Upper lobe of right lung (tissue), 1 donor: Measurements from ENCODE around the gene CCT5. TPM values are rescaled to one million over a fixed set of nuclear protein-coding genes. Genes with fewer than 3 reads are reported as not detected.

ENCODE experiments used
- ATAC-seq: fragments of 200-7000 bp; cut with Tn5 transposase; one replicate; pipeline ENCODE4 v1.9.1; 2020; ENCODE audit warnings: mild to moderate bottlenecking, moderate library complexity
- DNase-seq: peaks from one replicate; pipeline ENCODE4 v3.0.0-alpha.2; 2020
- H3K27ac ChIP-seq: fragments of 200-600 bp; one replicate; pipeline ENCODE4 v1.8.0; 2022
- H3K27me3 ChIP-seq: fragments of 200-600 bp; one replicate; pipeline ENCODE4 v1.8.0; 2022; ENCODE audit warnings: mild to moderate bottlenecking
- H3K36me3 ChIP-seq: fragments of 200-600 bp; one replicate; pipeline ENCODE4 v1.8.0; 2022
- H3K4me1 ChIP-seq: fragments of 200-600 bp; one replicate; pipeline ENCODE4 v1.8.0; 2022
- H3K4me3 ChIP-seq: fragments of 200-600 bp; one replicate; pipeline ENCODE4 v1.8.0; 2022; ENCODE audit warnings: mild to moderate bottlenecking
- H3K9me3 ChIP-seq: fragments of 200-600 bp; one replicate; pipeline ENCODE4 v1.8.0; 2022
- CTCF ChIP-seq: fragments of 200-600 bp; IDR thresholded peaks from one replicate; pipeline ENCODE4 v1.8.0; 2022; ENCODE audit warnings: antibody characterized with exemption
- intact Hi-C: fragments of 100-400 bp; cut with DNase I; formaldehyde crosslinking; loops from one replicate; pipeline ENCODE4 v1.11.0; 2022
- total RNA-seq: library from RNA; stranded (reverse); fragmentation: NEBNext Ultra II Directional; extraction: Animal tissue kit (Norgen Biotek cat#: 25700); gene quantifications from one replicate; pipeline ENCODE4 v1.2.1, GENCODE V29; 2021
- donor health status: DM: no; HTN: yes; CAD: no; lungs with severe emphysema.

The CCT5 gene
- total RNA-seq, 1 donor from 2014 or later: 119 TPM

GRCh38 chr5:10264604-10265003 lies 14.5 kb downstream of the CCT5 start:
- no peak for TF ChIP-seq CTCF
- intact Hi-C loops: no loop called here
- no peak overlapping the region for H3K27ac ChIP-seq
- H3K36me3 ChIP-seq: peaks cover 64% of the 10 kb centered on the region
- no peak overlapping the region for H3K4me3 ChIP-seq
- H3K9me3 ChIP-seq: no peaks in the 10 kb centered on the region
- no peak for DNase-seq
- no peaks in the 10 kb centered on the region for H3K27me3 ChIP-seq
- no peaks in the 10 kb centered on the region for H3K4me1 ChIP-seq
- no peak for ATAC-seq

GRCh38 chr5:10265245-10266109 lies 15.4 kb downstream of the CCT5 start:
- Histone ChIP-seq H3K27me3 (no peaks in the 10 kb centered on the region), H3K36me3 (peaks cover 55% of the 10 kb centered on the region), H3K4me1 (no peaks in the 10 kb centered on the region), H3K4me3 (no peak overlapping the region), H3K9me3 (no peaks in the 10 kb centered on the region), H3K27ac (no peak overlapping the region)
- no peak for ATAC-seq
- TF ChIP-seq CTCF: no peak
- intact Hi-C loops: no loop called here
- no peak for DNase-seq

- no peak for TF ChIP-seq CTCF
- Histone ChIP-seq H3K36me3 (peaks cover 48% of the 10 kb centered on the region), H3K4me1 (no peaks in the 10 kb centered on the region), H3K27ac (no peak overlapping the region), H3K27me3 (no peaks in the 10 kb centered on the region), H3K9me3 (no peaks in the 10 kb centered on the region), H3K4me3 (no peak overlapping the region)
- DNase-seq (no peak), ATAC-seq (no peak)
- intact Hi-C loops: no loop called here
These were observed 16.1 kb downstream of the CCT5 start for GRCh38 chr5:10266137-10266536.

- no peak for TF ChIP-seq CTCF
- DNase-seq (no peak), ATAC-seq (no peak)
- Histone ChIP-seq H3K9me3 (no peaks in the 10 kb centered on the region), H3K4me3 (no peak overlapping the region), H3K27me3 (no peaks in the 10 kb centered on the region), H3K27ac (no peak overlapping the region), H3K36me3 (peaks cover 41% of the 10 kb centered on the region), H3K4me1 (no peaks in the 10 kb centered on the region)
- intact Hi-C loops: no loop called here
These were observed 16.8 kb downstream of the CCT5 start for GRCh38 chr5:10266839-10267238.

GRCh38 chr5:10268100-10268499 lies 18.0 kb downstream of the CCT5 start:
- Histone ChIP-seq H3K4me1 (no peaks in the 10 kb centered on the region), H3K27me3 (no peaks in the 10 kb centered on the region), H3K4me3 (no peak overlapping the region), H3K27ac (no peak overlapping the region), H3K36me3 (peaks cover 29% of the 10 kb centered on the region), H3K9me3 (no peaks in the 10 kb centered on the region)
- DNase-seq (no peak), ATAC-seq (no peak)
- TF ChIP-seq CTCF: no peak
- intact Hi-C loops: no loop called here
